OCI-LY1 (cell line): ENCODE measurements around the gene GLUD1.
"Not testable (repeated sequence)": the region's sequence is repeated elsewhere in the genome, so short reads cannot be mapped to it uniquely, and the experiment has no call there.

Experiments
- H2AFZ ChIP-seq: fragments of 200-600 bp; sonication (generic), shearing (Covaris generic); 2 replicates; pipeline ENCODE4 v1.6.0; 2014; ENCODE audit warnings: antibody characterized with exemption, mild to moderate bottlenecking, low read length
- H3F3A ChIP-seq: fragments of 200-600 bp; sonication (generic), shearing (Covaris generic); 2 replicates; pipeline ENCODE4 v1.6.0; 2014; ENCODE audit warnings: mild to moderate bottlenecking, antibody characterized with exemption, low read length, moderate library complexity; ENCODE audit not compliant: insufficient read depth
- H3K27ac ChIP-seq: fragments of 200-600 bp; sonication (generic); 2 replicates; pipeline ENCODE4 v1.5.1; 2014; ENCODE audit warnings: low read length, mixed run types, mild to moderate bottlenecking, low read depth; ENCODE audit not compliant: poor library complexity, severe bottlenecking
- H3K27me3 ChIP-seq: fragments of 200-600 bp; sonication (generic); 2 replicates; pipeline ENCODE4 v1.6.0; 2014; ENCODE audit warnings: antibody characterized with exemption, mild to moderate bottlenecking, low read length, moderate library complexity; ENCODE audit not compliant: insufficient read depth
- H3K36me3 ChIP-seq: fragments of 200-600 bp; sonication (generic); 2 replicates; pipeline ENCODE4 v1.6.1; 2014; ENCODE audit warnings: mild to moderate bottlenecking, antibody characterized with exemption, low read length, moderate library complexity, mixed read lengths; ENCODE audit not compliant: insufficient read depth
- H3K4me1 ChIP-seq: fragments of 200-600 bp; sonication (generic); 2 replicates; pipeline ENCODE4 v1.5.1; 2014; ENCODE audit warnings: mild to moderate bottlenecking, low read length, moderate library complexity; ENCODE audit not compliant: insufficient read depth, severe bottlenecking
- H3K4me2 ChIP-seq: fragments of 200-600 bp; sonication (generic), shearing (Covaris generic); 2 replicates; pipeline ENCODE4 v1.6.1; 2014; ENCODE audit warnings: low read length
- H3K4me3 ChIP-seq: fragments of 200-600 bp; sonication (generic); 2 replicates; pipeline ENCODE4 v1.5.1; 2014; ENCODE audit warnings: low read length, low read depth, mild to moderate bottlenecking, mixed read lengths; ENCODE audit not compliant: poor library complexity, severe bottlenecking
- H3K79me2 ChIP-seq: fragments of 200-600 bp; shearing (Covaris generic); 2 replicates; pipeline ENCODE4 v1.6.1; 2016; ENCODE audit warnings: mixed run types, low read length, mixed read lengths; ENCODE audit not compliant: insufficient read depth
- H3K9ac ChIP-seq: fragments of 200-600 bp; sonication (generic), shearing (Covaris generic); 2 replicates; pipeline ENCODE4 v1.6.1; 2014; ENCODE audit warnings: mild to moderate bottlenecking, low read length, mixed read lengths
- H3K9me2 ChIP-seq: fragments of 200-600 bp; sonication (generic), shearing (Covaris generic); 2 replicates; pipeline ENCODE4 v1.6.1; 2014; ENCODE audit warnings: low read depth, mild to moderate bottlenecking, low read length, mixed read lengths
- H3K9me3 ChIP-seq: fragments of 200-600 bp; shearing (Covaris generic); 2 replicates; pipeline ENCODE4 v1.6.1; 2014; ENCODE audit warnings: low read length, mixed read lengths
- H4K20me1 ChIP-seq: fragments of 200-600 bp; sonication (generic), shearing (Covaris generic); 2 replicates; pipeline ENCODE4 v1.6.0; 2016; ENCODE audit warnings: mild to moderate bottlenecking, low read length; ENCODE audit not compliant: insufficient read depth
- EZH2 ChIP-seq: fragments of 200-600 bp; sonication (generic), shearing (Covaris generic); IDR thresholded peaks from 2 replicates; pipeline ENCODE4 v1.8.0; 2017; ENCODE audit warnings: borderline replicate concordance, mixed run types, mild to moderate bottlenecking, antibody characterized with exemption, low read length, moderate library complexity, mixed read lengths
- TF ChIP-seq, protein P1 (sequence below): fragments of 200-600 bp; sonication (generic), shearing (Covaris generic); IDR thresholded peaks from 2 replicates; pipeline ENCODE4 v1.5.1; 2017; ENCODE audit warnings: mild to moderate bottlenecking, antibody characterized with exemption, low read length, moderate library complexity, mixed read lengths

The GLUD1 gene

DNA sequence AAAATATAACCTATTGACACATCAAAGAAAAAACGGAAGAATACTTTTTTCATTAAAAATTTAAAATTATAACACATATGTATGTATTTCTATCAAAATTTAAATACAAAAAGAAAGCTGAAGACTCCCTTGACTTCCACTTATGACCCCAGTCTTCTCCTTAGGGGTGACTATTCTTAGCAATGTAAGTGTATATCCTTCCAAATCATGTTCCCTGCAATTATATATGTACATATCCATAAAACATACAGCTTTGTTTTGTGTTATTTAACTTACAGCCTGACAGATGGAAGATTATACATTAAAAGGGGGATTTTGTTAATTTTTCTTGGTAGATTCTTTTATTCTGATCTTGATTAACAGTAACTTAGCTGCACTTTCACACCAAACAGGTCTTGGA is 9.1 kb downstream of the GLUD1 start:
- H3K9ac ChIP-seq: no peak overlapping the region
- TF ChIP-seq, protein P1, sequence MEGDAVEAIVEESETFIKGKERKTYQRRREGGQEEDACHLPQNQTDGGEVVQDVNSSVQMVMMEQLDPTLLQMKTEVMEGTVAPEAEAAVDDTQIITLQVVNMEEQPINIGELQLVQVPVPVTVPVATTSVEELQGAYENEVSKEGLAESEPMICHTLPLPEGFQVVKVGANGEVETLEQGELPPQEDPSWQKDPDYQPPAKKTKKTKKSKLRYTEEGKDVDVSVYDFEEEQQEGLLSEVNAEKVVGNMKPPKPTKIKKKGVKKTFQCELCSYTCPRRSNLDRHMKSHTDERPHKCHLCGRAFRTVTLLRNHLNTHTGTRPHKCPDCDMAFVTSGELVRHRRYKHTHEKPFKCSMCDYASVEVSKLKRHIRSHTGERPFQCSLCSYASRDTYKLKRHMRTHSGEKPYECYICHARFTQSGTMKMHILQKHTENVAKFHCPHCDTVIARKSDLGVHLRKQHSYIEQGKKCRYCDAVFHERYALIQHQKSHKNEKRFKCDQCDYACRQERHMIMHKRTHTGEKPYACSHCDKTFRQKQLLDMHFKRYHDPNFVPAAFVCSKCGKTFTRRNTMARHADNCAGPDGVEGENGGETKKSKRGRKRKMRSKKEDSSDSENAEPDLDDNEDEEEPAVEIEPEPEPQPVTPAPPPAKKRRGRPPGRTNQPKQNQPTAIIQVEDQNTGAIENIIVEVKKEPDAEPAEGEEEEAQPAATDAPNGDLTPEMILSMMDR: no peak
- no peak for TF ChIP-seq EZH2
- no peaks in the 10 kb centered on the region for H4K20me1 ChIP-seq

GRCh38 chr10:87084291-87084782 is 10.3 kb downstream of the GLUD1 start:
- not testable (repeated sequence) for H3K9ac ChIP-seq, H2AFZ ChIP-seq, H4K20me1 ChIP-seq, H3K27ac ChIP-seq, H3F3A ChIP-seq, H3K9me2 ChIP-seq, H3K4me1 ChIP-seq, H3K4me2 ChIP-seq, H3K9me3 ChIP-seq, H3K27me3 ChIP-seq, H3K4me3 ChIP-seq
- Histone ChIP-seq H3K36me3 (peaks cover 34% of the 10 kb centered on the region), H3K79me2 (peaks cover 32% of the 10 kb centered on the region)

More for the DNA sequence above, 9.1 kb downstream of the GLUD1 start:
- Histone ChIP-seq H3K9me2 (no peaks in the 10 kb centered on the region), H3K9me3 (no peaks in the 10 kb centered on the region), H3K4me3 (no peak overlapping the region), H3K4me1 (peaks cover under 1% of the 10 kb centered on the region), H3K79me2 (peaks cover 42% of the 10 kb centered on the region), H3K36me3 (peaks cover 40% of the 10 kb centered on the region), H3K27ac (no peak overlapping the region), H2AFZ (no peak overlapping the region), H3F3A (no peaks in the 10 kb centered on the region), H3K4me2 (no peak overlapping the region), H3K27me3 (no peaks in the 10 kb centered on the region)

- not testable (repeated sequence) for H3K27me3 ChIP-seq, H3K27ac ChIP-seq
Observed at GRCh38 chr10:87083576-87084290, 10.9 kb downstream of the GLUD1 start.

DNA sequence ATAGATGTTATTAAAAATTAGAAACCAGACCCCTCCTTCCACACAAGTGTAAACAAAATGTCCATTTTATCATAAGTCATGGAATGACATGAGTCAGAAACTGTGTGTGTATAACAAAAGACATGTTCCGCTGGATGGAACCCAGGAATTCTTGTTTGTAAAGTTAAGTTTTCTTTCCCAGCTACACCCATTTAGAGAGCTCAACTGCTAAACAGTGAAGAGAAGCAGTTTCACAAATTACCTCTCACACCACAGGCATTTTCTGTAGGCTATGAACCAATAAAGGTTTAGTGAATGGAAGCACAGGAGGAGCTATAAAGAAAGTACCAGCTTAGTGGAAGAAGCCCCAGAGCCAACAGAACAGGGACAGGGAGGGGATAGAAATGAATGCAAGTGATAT is 12.4 kb downstream of the GLUD1 start:
- peaks cover 17% of the 10 kb centered on the region for H3K36me3 ChIP-seq
- H3K4me2 ChIP-seq, H3K27ac ChIP-seq, H4K20me1 ChIP-seq, H2AFZ ChIP-seq, H3K9me3 ChIP-seq, H3K9ac ChIP-seq, H3K9me2 ChIP-seq, H3K27me3 ChIP-seq, H3K4me1 ChIP-seq, H3F3A ChIP-seq, H3K4me3 ChIP-seq: not testable (repeated sequence)
- peaks cover 19% of the 10 kb centered on the region for H3K79me2 ChIP-seq

More at GRCh38 chr10:87083576-87084290, 10.9 kb downstream of the GLUD1 start:
- Histone ChIP-seq H3K36me3 (peaks cover 28% of the 10 kb centered on the region), H3K79me2 (peaks cover 26% of the 10 kb centered on the region)
- H3K9me3 ChIP-seq, H3K4me2 ChIP-seq, H3K9me2 ChIP-seq, H2AFZ ChIP-seq, H3F3A ChIP-seq, H4K20me1 ChIP-seq, H3K4me3 ChIP-seq, H3K9ac ChIP-seq, H3K4me1 ChIP-seq: not testable (repeated sequence)

DNA sequence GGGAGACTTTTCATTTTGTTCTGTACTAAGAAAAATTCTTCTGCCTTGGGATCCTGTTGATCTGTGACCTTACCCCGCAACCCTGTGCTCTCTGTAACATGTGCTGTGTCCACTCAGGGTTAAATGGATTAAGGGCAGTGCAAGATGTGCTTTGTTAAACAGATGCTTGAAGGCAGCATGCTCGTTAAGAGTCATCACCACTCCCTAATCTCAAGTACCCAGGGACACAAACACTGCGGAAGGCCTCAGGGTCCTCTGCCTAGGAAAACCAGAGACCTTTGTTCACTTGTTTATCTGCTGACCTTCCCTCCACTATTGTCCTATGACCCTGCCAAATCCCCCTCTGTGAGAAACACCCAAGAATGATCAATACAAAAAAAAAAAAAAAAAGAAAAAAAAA is 13.1 kb downstream of the GLUD1 start:
- not testable (repeated sequence) for H3K4me1 ChIP-seq, H4K20me1 ChIP-seq, H2AFZ ChIP-seq, H3K4me3 ChIP-seq, H3K4me2 ChIP-seq, H3K27ac ChIP-seq, H3K27me3 ChIP-seq, H3K9me2 ChIP-seq, H3K9me3 ChIP-seq, H3K9ac ChIP-seq, H3F3A ChIP-seq
- Histone ChIP-seq H3K36me3 (peaks cover 13% of the 10 kb centered on the region), H3K79me2 (peaks cover 19% of the 10 kb centered on the region)

- not testable (repeated sequence) for H4K20me1 ChIP-seq, H3K9ac ChIP-seq, H3K9me2 ChIP-seq, H3K9me3 ChIP-seq, H3F3A ChIP-seq, H3K4me2 ChIP-seq, H3K27ac ChIP-seq, H3K4me3 ChIP-seq, H2AFZ ChIP-seq, H3K27me3 ChIP-seq, H3K4me1 ChIP-seq
- peaks cover 17% of the 10 kb centered on the region for H3K79me2 ChIP-seq
- H3K36me3 ChIP-seq: peaks cover 19% of the 10 kb centered on the region
Observed at GRCh38 chr10:87080621-87081020, 14.0 kb downstream of the GLUD1 start.
